Panc1 (cell line): ENCODE measurements around the gene FAM227B. TPM values are rescaled to one million over a fixed set of nuclear protein-coding genes. Genes with fewer than 3 reads are reported as not detected.

Source experiments
- ATAC-seq: fragments of 200-7000 bp; cut with Tn5 transposase; 2 replicates; pipeline ENCODE4 v1.9.1; 2020; ENCODE audit warnings: mild to moderate bottlenecking, moderate library complexity
- BruUV-seq: library from RNA; stranded (reverse); fragments of 400-500 nt; replicated peaks from 2 replicates; lab custom pipeline; 2021; lab: Mats Ljungman, UMichigan
- CTCF ChIA-PET: fragments of 300-600 bp; sonication (Branson Sonifier 250); formaldehyde crosslinking; loops from one replicate; lab custom pipeline; 2022; ENCODE audit warnings: antibody characterized with exemption; lab: Charles Lee
- POLR2A ChIA-PET: fragments of 300-600 bp; sonication (Branson Sonifier 250); formaldehyde crosslinking; loops from one replicate; lab custom pipeline; 2022; ENCODE audit warnings: antibody characterized with exemption; lab: Charles Lee
- DNase-seq: peaks from one replicate; pipeline ENCODE4 v3.0.0-alpha.2; 2010; ENCODE audit warnings: low read depth, low spot score
- H3K27ac ChIP-seq: 2 replicates; pipeline ENCODE4 v1.5.1; 2011; ENCODE audit warnings: mild to moderate bottlenecking, low read length, inconsistent platforms
- H3K27me3 ChIP-seq: fragments of 200-500 bp; sonication (Bioruptor generic); 2 replicates; pipeline ENCODE4 v1.6.0; 2014; ENCODE audit warnings: low read length, inconsistent platforms; ENCODE audit not compliant: control insufficient read depth, insufficient read depth
- H3K36me3 ChIP-seq: fragments of 200-500 bp; sonication (Bioruptor generic); 2 replicates; pipeline ENCODE4 v1.5.1; 2014; ENCODE audit warnings: inconsistent platforms, mild to moderate bottlenecking, low read length, moderate library complexity; ENCODE audit not compliant: control insufficient read depth, insufficient read depth
- H3K4me1 ChIP-seq: 2 replicates; pipeline ENCODE4 v1.5.1; 2011; ENCODE audit warnings: inconsistent platforms, mild to moderate bottlenecking, low read length, moderate library complexity; ENCODE audit not compliant: control insufficient read depth, insufficient read depth
- H3K4me3 ChIP-seq, 2 experiments: 2 replicates each; pipeline ENCODE4 v1.5.1; 2011 to 2012; ENCODE audit warnings: low read depth in 2 of 2, low read length in 2 of 2, mild to moderate bottlenecking in 2 of 2, inconsistent platforms in 1 of 2, moderate library complexity in 1 of 2
- H3K9me3 ChIP-seq: fragments of 200-500 bp; sonication (Bioruptor generic); 2 replicates; pipeline ENCODE4 v1.5.1; 2014; ENCODE audit warnings: low read depth, mild to moderate bottlenecking, inconsistent platforms, low read length, moderate library complexity; ENCODE audit not compliant: control insufficient read depth, insufficient read depth
- CTCF ChIP-seq: fragments of 450-650 bp; IDR thresholded peaks from 2 replicates; pipeline ENCODE4 v1.5.1; 2017; ENCODE audit warnings: mild to moderate bottlenecking
- POLR2AphosphoS5 ChIP-seq: IDR thresholded peaks from 2 replicates; pipeline ENCODE4 v1.6.1; 2012; ENCODE audit warnings: mild to moderate bottlenecking, low read depth, low read length, moderate library complexity
- SIN3A ChIP-seq: IDR thresholded peaks from 2 replicates; pipeline ENCODE4 v1.6.1; 2012; ENCODE audit warnings: low read depth, mild to moderate bottlenecking, low read length, moderate library complexity, borderline replicate concordance; ENCODE audit not compliant: insufficient read depth
- TCF7L2 ChIP-seq: IDR thresholded peaks from 2 replicates; pipeline ENCODE4 v1.6.1; 2011; ENCODE audit warnings: mild to moderate bottlenecking, low read depth, low read length, inconsistent platforms
- in situ Hi-C: cut with HindIII; loops from 2 replicates; pipeline ENCODE4 v1.10.0; 2016; ENCODE audit warnings: low sequenced_read_pairs, low pct_unique_long_range_greater_than_20kb
- intact Hi-C: fragments of 100-400 bp; cut with micrococcal nuclease; formaldehyde crosslinking; loops from one replicate; pipeline ENCODE4 v1.10.0; 2022; ENCODE audit not compliant: unreplicated experiment
- total RNA-seq: library from RNA; stranded (reverse); gene quantifications from one replicate; pipeline ENCODE4 v1.2.1, GENCODE V29; 2021; ENCODE audit not compliant: unreplicated experiment
- TF ChIP-seq, protein P1 (sequence below), 2 experiments: IDR thresholded peaks; 2 replicates each; pipeline ENCODE4 v1.6.1; 2011 to 2012; ENCODE audit warnings: low read depth in 2 of 2, control low read depth in 1 of 2, low read length in 1 of 2, mild to moderate bottlenecking in 1 of 2, moderate library complexity in 1 of 2; ENCODE audit not compliant: insufficient read depth in 1 of 2

The FAM227B gene
- total RNA-seq, 1 experiment from 2014 or later = 1.2 TPM

- ATAC-seq = no peak
Measured at GRCh38 chr15:49652922-49653321, 32.3 kb upstream of the FAM227B start.

GRCh38 chr15:49650676-49651075 lies 30.1 kb upstream of the FAM227B start:
- BruUV-seq = no TSS peak
- Histone ChIP-seq H3K36me3 (no peaks in the 10 kb centered on the region), H3K4me3 (no peak overlapping the region), H3K27me3 (no peaks in the 10 kb centered on the region), H3K4me1 (no peaks in the 10 kb centered on the region), H3K9me3 (0 out of 2 replicates have a peak, but pooled peaks cover 6% of the 10 kb centered on the region), H3K27ac (no peak overlapping the region)
- DNase-seq (no peak), ATAC-seq (no peak)
- intact Hi-C loops = no loop called here
- TF ChIP-seq POLR2AphosphoS5 (no peak), CTCF (no peak), TCF7L2 (no peak), SIN3A (no peak)
- TF ChIP-seq, protein P1, sequence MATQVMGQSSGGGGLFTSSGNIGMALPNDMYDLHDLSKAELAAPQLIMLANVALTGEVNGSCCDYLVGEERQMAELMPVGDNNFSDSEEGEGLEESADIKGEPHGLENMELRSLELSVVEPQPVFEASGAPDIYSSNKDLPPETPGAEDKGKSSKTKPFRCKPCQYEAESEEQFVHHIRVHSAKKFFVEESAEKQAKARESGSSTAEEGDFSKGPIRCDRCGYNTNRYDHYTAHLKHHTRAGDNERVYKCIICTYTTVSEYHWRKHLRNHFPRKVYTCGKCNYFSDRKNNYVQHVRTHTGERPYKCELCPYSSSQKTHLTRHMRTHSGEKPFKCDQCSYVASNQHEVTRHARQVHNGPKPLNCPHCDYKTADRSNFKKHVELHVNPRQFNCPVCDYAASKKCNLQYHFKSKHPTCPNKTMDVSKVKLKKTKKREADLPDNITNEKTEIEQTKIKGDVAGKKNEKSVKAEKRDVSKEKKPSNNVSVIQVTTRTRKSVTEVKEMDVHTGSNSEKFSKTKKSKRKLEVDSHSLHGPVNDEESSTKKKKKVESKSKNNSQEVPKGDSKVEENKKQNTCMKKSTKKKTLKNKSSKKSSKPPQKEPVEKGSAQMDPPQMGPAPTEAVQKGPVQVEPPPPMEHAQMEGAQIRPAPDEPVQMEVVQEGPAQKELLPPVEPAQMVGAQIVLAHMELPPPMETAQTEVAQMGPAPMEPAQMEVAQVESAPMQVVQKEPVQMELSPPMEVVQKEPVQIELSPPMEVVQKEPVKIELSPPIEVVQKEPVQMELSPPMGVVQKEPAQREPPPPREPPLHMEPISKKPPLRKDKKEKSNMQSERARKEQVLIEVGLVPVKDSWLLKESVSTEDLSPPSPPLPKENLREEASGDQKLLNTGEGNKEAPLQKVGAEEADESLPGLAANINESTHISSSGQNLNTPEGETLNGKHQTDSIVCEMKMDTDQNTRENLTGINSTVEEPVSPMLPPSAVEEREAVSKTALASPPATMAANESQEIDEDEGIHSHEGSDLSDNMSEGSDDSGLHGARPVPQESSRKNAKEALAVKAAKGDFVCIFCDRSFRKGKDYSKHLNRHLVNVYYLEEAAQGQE (IDR thresholded peaks at IDR 0.05; ENCODE audit: insufficient read depth in 1 of 2, low read depth in 2 of 2, low read length in 1 of 2) = no peak
- CTCF ChIA-PET = no interaction called here
- POLR2A ChIA-PET = no interaction called here
- in situ Hi-C loops = no loop called here

More at GRCh38 chr15:49652922-49653321, 32.3 kb upstream of the FAM227B start:
- CTCF ChIA-PET = no interaction called here
- Histone ChIP-seq H3K9me3 (0 out of 2 replicates have a peak, but pooled peaks cover 6% of the 10 kb centered on the region), H3K4me1 (no peaks in the 10 kb centered on the region), H3K36me3 (no peaks in the 10 kb centered on the region), H3K4me3 (no peak overlapping the region), H3K27me3 (no peaks in the 10 kb centered on the region), H3K27ac (no peak overlapping the region)
- TF ChIP-seq POLR2AphosphoS5 (no peak), TCF7L2 (no peak), CTCF (no peak), SIN3A (no peak)
- TF ChIP-seq, protein P1 (IDR thresholded peaks at IDR 0.05; ENCODE audit: insufficient read depth in 1 of 2, low read depth in 2 of 2, low read length in 1 of 2) = no peak
- intact Hi-C loops = no loop called here
- DNase-seq = no peak
- in situ Hi-C loops = no loop called here
- BruUV-seq = no TSS peak
- POLR2A ChIA-PET = no interaction called here
